HG02642 (cell line): ENCODE results near the gene CACNA1A.
"Not testable (repeated sequence)": the region's sequence is repeated elsewhere in the genome, so short reads cannot be mapped to it uniquely, and the experiment has no call there.

Experiments used
- ATAC-seq: cut with Tn5 transposase; IDR thresholded peaks from one replicate; pipeline ENCODE4 v1.9.1; 2021; ENCODE audit warnings: mild to moderate bottlenecking; ENCODE audit not compliant: unreplicated experiment, poor library complexity

The CACNA1A gene

DNA sequence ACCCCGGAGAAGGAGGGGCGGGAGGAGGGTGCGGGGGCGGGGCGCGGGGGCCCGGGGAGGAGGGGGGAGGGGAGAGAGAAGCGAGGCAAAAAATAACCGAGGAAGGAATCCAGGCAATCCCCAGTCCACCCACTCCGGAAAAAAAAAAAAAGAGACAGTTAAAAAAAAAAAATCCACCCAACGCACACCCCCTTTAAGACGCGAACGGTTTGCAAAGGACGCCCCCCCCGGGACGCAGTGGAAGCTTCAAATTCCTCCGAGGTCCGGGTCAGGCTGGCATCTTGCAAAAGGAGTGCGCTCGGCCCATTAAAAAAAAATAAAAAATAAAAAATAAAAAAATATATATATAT is at the start of gene CACNA1A:
Gene CACNA1A (minus strand): TSS at position 9 of the 350 bp plus-strand sequence. CDS start 255 bp downstream, outside the sequence.
- no peak for ATAC-seq

DNA sequence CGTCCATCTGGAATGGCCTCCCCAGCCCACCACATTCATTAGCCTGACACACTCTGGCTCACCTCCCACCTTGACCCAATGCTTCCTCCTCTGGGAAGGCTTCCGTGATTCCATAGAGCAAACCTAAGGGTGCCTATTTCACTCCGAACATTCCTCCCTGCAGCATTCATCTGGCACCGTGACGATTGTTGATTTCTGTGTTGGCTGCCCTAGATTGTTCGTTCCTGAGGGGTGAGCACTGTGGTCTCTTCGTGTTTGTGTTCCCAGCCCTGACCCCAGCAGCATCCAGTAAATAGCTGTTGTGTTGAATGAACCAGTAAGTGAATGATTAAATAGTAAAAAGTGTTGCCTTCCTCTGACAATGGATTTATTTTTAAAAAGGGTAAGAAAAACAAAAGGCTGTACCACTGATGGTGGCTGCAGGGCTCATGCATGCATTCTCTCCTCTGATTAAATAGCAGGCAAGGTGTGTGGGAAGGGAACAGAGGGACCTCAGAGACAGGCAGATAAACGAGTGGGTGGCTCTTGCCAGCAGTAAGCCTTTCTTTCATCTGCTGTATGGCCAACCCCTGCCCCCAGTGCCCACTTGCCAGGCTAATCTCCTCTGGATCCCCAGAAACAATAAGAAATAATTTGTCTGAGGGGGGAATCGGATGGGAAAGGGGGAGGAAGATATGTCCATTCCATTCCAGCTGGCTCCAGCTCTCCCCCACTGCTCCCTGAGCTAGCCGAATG is 48.4 kb upstream of the CACNA1A start:
- no peak for ATAC-seq

DNA sequence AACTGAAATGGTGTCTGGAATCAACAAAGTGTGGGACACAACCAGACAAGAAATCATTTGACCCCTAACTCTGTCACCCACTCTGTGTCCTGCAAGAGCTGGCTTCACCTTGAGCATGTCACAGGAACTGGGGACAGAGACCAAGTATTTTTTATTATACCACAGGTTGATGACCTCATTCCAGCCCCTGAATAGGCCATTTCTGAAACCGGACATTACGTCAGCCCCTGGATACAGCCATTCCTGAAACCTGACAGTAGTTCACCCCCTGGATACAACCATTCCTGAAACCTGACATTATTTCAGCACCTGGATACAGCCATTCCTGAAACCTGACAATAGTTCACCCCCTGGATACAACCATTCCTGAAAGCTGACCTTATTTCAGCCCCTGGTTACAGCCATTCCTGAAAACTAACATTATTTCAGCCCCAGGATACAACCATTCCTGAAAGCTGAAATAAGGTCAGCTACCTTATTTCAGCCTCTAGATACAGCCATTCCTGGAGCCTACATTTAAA is 47.7 kb upstream of the CACNA1A start:
- no peak for ATAC-seq

DNA sequence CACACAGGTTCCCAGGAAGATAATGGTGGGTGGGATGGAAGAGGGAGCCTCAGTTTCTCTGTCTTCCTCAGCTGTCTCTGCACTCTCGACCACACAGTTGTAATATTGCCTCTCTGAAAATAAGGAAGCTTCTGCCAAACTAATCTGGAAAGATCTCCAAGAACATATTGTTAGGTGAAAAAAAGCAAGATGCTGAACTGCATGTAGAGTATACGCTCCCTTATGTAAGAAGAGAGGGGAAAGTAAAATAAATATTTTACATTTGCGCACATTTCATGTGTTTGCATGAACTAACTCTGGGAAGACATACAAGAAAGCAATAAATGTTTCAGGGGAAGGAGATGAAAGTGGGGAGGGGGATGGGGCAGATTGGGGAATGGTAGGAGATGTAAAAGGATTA is 41.9 kb upstream of the CACNA1A start:
- ATAC-seq: no peak

DNA sequence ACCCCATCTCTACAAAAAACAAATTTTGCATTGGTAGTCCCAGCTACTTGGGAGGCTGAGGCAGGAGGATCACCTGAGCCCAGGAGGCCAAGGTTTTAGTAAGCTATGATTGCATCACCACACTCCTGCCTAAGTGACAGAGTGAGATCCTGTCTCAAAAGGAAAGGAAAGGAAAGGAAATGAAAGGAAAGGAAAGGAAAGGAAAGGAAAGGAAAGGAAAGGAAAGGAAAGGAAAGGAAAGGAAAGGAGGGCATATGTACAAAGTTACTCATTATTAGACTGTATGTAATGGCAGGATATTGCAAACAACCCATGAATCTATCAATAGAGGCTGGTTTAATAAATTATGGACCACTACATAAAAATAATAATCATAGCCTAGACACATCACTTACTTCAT is 40.8 kb upstream of the CACNA1A start:
- no peak for ATAC-seq

DNA sequence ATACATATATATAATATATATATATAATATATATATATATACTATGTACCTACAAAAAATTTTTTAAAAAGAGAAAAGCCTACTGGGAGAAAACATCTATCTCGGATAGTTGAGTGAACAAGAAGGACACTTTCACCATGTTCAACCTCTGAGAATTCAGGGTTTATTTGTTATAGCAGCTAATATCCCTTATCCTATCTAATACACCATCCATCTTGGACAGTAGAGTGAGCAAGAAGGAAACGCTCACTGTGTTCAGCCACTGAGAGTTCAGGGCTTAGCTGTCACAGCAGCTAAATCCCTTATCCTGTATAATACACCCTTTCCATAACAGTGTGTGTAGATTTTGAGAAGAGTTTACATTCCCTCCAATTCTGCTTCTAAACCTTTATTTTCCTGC is 38.1 kb upstream of the CACNA1A start:
- ATAC-seq: no peak

DNA sequence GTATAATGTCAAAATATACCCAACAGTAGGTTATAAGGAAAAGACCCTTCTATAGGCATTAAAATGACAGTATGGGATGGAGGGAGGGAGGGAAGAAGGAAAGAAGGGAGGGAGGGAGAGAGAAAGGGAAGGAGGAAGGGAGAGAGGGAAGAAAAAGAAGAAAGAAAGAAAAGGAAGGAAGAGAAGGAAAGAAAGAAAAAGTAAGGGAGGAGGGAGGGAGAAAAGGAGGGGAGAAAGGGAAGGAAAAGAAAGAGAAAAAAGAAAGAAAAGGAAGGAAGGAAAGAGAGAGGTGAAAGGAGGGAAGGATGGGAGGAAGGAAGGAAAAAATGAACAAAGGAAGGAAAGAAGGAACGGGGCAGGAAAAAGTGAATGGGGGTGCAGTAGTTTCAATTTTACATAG is 35.3 kb upstream of the CACNA1A start:
- no peak for ATAC-seq

DNA sequence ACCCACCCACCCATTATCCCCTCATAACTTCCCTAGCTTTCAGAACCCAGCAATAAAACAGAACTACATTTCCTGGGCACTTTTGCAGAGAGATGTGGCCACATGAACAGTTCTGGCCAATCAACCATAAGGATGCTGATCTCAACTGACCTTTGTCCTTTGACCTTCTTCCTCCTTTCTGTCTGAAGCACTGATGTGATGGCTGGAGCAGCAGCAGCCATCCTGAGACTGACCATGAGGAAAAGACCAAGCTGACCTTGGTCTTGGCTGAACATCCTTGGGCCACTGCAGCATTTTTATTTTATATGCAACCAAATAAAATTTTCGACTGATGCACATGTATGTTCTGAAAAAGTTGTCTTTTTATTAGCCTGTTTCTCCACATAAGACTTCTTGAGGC is 33.1 kb upstream of the CACNA1A start:
- ATAC-seq: no peak

DNA sequence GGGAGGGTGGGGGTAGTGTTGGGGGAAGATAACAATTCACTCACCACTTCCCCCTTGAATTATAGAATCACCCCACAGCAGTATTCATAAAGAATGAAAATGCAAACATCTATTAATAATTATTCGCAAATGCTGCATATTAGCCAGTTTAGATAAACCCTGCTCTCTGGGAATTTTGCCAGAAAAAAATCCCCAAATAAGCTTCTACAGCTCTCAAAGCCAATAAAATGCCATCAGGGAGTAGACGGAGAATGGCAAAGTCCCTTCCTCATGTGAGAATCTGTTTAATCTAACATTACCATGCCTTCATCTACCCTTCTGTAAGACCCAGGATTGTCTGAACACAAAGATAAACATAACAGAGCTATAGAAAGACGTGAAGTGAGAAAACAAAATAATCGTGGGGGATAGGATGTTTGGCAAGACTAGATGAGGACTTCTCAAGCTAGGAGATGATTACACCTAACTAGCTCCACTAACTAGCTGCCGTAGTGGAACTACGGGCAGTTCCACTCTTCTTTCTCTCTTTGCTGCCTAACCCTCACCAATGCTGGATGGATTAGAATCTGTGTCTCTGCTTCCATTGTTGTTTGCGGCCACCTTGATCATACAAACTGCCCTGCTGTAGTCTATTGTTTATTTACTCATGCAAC is 32.4 kb upstream of the CACNA1A start:
- no peak for ATAC-seq

DNA sequence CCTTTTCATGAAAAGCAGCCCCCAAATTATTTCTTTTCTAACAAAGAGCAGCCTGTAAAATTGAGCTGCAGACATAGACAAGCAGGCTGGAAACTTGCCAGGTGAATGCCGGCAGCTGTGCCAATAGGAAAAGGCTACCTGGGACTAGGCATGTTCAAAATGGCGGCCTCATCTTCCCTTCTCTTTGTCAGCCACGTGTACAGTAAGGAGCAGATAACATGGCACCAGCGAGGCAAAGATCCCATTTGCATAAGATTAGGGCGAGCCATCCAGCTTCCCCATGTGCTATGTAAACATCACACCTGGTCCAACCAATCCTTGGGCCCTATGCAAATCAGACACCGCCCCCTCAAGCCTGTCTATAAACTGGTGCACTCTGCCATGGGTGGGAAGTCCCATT is 31.2 kb upstream of the CACNA1A start:
- ATAC-seq: no peak

DNA sequence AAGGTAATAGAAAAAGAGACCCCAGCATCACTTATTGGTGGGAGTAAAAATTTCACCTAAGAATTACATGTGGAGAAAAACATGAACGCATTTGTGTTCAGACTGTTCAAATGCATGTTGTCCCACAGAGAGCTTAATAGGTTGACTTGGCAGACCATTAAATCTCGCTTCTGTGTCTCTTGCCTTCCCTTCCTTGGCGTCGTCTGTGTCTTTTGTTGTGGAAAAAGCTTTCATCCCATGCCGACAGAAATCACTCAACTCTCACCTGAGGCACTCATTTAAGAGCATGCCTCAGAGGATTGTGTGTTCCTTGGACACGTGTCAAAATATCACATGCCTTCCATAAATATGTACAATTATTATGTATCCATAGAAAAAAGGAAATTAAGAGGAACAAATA is 24.4 kb upstream of the CACNA1A start:
- ATAC-seq: no peak

DNA sequence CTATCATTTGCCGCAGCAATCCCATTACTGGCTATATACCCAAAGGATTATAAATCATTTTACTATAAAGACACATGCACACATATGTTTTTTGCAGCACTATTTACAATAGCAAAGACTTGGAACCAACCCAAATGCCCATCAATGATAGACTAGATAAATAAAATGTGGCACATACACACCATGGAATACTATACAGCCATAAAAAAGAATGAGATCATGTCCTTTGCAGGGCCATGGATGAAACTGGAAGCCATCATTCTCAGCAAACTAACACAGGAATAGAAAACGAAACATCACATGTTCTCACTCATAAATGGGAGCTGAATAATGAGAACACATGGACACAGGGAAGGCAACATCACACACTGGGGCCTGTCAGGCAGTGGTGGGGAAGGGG is 23.4 kb upstream of the CACNA1A start:
- ATAC-seq: not testable (repeated sequence)

DNA sequence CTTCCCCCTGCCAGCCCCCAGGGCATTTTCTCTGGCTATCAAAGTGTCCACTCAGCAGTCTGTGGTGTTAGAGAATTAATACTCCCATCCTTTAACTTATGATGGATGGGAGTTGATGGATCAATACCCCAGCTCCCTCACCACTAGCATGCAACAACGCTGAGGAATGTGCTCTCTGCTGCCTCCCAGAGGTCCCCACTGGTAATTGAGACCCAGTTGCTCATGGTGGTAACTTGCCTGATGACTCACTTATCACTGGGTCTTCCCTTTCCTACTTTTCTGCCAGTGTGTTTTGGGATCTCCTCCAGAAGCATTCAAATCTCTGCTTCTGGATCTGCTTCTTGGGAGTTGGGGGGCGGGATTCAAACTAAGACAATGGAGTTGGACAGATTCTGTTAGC is 20.3 kb upstream of the CACNA1A start:
- ATAC-seq: no peak

DNA sequence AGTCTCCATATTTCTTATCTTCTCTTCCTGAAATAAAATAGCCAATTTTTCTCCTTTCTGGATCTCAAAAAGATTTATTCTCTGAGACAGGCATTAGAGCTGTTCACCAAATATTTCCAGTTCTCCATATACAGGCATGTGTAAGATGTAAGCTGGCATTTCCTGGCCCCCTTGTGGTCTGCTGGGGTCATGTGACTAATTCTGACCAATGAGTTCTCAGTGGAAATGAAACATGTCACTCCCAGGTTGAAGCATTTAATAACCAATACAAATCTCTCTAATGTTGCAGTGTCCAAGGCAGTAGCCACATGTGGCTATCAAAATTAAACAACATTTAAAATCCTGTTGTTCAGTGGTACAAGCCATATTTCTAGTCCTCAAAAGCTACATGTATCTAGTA is 14.8 kb upstream of the CACNA1A start:
- ATAC-seq: no peak

DNA sequence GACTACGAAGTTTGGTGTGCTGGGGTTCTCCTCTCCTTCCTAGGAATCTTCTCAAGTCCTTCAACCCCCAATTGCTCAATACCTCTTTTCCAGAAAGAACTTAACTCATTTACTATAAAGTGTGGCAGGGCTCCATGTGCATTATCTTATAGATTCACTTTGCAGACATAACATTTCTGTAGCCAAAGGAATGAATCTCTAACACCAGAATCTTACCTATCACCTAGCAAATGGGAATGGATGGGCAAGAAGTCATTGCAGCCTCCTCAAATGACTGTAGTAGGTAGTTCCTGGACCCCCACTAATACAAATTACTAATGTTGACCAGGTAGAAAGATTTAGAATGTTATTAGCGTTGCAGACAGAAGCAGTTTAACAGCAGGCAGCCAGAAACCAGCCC is 5.7 kb upstream of the CACNA1A start:
- no peak for ATAC-seq

DNA sequence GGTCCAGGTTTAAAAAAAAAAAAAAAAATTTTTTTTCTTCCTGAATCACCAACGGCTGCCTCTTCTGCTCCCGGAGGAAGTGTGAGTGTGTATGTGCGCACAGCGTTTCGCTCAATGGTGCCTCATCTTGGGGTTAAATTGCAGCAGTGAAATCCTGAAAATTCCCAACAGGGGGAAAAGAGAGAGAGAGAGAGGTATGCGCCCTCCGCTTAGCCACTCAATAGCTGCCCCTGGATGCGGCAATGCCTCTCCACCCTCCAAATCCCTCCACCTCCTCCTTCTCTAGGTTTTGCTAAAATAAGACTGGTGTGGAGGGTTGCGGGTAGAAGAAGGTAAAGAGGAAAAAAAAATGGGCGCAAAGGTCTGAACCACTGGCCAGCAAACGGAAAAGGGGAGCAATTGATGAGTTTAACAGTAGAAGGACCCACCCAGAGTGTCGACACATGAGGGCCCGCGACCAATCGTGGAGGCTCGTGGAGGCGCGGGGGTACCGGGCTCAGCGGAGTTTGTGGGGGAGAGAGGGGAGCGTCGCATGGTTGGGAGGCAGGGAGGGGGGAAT is 853 bp upstream of the CACNA1A start:
- ATAC-seq: no peak

DNA sequence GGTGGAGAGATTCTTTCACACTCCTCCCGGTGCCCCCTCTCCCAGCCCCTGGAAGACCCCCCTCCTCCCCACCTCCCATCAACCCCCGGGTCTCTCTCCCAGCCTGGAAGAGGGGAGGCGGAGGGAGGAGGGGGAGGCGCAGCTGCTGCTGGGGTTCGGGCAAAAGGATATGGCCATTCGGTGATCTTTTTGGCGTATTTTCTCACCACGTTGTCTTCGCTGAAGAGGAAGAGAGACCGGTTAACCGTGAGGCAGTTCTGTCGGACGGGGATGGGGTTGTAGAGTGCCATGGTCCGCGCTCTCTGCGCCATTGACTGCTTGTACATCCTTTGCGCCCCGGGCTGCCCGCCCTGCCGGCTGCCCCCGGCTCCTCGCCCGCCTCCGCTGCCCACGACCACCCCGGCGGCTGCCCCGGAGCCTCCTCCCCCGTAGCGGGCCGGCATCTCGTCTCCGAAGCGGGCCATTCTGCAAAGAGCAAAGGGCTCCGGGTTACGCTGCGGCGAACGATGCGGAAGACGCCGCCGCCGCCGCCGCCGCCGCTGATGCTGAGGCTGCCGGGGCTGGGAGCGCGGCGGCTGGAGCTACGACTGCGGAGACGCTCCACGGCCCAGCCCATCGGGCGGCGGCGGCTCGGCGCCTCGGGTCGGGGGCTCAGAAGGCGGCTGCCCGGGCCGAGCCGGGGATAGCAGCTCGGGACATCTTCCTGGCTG is 363 bp downstream of the CACNA1A start:
- ATAC-seq: no peak

DNA sequence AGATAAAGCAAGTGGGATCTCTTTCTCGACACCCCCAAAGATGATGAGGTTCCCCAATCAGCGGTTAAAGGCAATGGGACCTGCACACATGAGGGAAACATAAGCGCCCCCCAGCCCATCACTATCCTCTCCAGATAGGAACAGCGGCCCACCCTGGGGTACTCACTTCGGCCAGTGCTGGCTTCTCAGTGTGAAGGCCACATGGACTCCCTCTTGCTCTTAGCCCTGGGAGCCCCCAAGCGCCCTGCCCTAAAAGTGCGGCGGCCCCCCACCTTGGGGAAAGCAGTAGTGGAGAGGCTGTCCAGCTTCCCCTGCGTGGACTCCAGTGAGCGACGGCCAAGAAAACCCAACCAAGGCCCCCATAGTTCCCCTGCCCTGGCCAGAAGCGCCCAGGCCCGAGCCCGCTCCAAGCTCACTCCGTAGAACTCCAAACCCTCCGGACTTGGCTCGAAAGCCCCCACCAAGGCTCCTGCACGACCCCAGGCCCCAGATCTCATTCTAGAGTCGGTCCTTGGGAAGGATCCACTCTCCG is 1.0 kb downstream of the CACNA1A start:
- ATAC-seq: no peak

DNA sequence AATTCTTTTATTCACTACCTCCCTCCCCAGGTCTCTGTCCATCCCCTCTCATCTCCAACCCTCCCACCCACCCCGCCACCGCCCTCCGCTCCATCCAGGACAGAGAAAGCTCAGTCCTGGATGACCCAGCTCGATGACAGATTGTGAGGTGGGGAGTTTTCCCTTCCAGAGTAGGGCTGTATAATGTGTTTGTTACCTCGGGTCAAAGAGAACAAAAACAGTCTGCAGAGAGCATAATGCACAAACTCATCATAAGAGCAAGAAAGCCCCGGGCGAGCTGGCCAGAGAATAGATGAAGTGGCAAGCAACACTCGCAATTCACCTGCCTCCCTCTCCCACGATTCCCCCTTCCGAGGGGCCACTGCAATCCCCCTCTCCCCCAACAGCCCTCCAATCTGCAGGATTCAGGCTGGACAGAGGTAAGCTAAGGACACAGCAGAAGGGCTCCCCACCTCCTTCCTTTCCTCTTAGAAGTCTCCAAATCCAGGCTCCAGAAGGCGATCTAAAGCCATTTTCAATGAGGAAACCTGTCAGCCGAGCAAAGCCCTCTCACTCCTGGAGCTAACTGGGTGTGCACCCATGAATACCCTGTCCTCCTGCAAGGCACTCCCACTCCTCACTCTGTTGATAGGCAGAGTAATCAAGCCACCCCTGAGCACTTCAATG is 2.6 kb downstream of the CACNA1A start:
- no peak for ATAC-seq

DNA sequence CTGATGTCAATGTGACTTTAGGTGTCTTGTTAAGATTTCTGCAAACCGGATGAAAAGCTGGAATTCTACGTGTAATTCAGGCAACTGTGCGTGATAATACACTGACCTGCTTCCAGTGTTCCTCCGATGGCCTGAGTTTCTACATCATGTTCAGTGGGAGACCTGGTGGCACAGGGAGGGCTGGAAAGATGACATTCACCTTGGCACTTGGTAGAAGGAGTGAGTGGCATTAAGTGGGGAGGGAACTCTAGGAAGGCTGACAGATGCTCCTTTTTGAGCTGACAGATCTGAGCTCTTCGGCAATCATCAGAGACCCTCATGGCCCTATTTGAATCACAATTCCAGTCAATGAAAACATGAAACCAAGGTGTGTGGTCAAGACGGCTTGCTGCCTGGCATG is 4.0 kb downstream of the CACNA1A start:
- no peak for ATAC-seq
